H1 (cell line): ENCODE data around the gene RFX6. TPM values are rescaled to one million over a fixed set of nuclear protein-coding genes. Genes with fewer than 3 reads are reported as not detected.

ENCODE experiments used
- SP1 ChIP-seq: IDR thresholded peaks from 2 replicates; pipeline ENCODE4 v1.6.1; 2011; ENCODE audit warnings: low read depth, low read length
- SP2 ChIP-seq: IDR thresholded peaks from 2 replicates; pipeline ENCODE4 v1.6.1; 2012; ENCODE audit warnings: mild to moderate bottlenecking, low read length, inconsistent platforms
- SUZ12 ChIP-seq: fragments of 200-600 bp; sonication (generic); IDR thresholded peaks from 2 replicates; pipeline ENCODE4 v1.6.1; 2012; ENCODE audit warnings: mild to moderate bottlenecking, inconsistent platforms, low read length, moderate library complexity, mixed read lengths
- polyA plus RNA-seq, 7 experiments: library from polyadenylated mRNA; depleted of rRNA in 3 of 7; stranded (reverse) in 5 of 7; unstranded in 2 of 7; fragments of >200 nt in 5 of 7; fragments of 200-250 nt in 2 of 7; gene quantifications; 1 replicate in 5 of 7; 2 replicates in 1 of 7; 4 replicates in 1 of 7; pipeline versions ENCODE4 v1.2.1 to v1.2.3, GENCODE V29; 2011 to 2013; ENCODE audit warnings: missing spikeins in 2 of 7, mixed read lengths in 2 of 7
- total RNA-seq: library from RNA; stranded (reverse); fragmentation: NEBNext Ultra II Directional; extraction: Animal tissue kit (Norgen Biotek cat#: 25700); gene quantifications from 2 replicates; pipeline ENCODE4 v1.2.1, GENCODE V29; 2021

RFX6 gene
- total and polyA plus RNA-seq, 2 of the 8 experiments (the other 6 are each of a cell fraction or from before 2014, with no cell fraction given) = not detected

DNA sequence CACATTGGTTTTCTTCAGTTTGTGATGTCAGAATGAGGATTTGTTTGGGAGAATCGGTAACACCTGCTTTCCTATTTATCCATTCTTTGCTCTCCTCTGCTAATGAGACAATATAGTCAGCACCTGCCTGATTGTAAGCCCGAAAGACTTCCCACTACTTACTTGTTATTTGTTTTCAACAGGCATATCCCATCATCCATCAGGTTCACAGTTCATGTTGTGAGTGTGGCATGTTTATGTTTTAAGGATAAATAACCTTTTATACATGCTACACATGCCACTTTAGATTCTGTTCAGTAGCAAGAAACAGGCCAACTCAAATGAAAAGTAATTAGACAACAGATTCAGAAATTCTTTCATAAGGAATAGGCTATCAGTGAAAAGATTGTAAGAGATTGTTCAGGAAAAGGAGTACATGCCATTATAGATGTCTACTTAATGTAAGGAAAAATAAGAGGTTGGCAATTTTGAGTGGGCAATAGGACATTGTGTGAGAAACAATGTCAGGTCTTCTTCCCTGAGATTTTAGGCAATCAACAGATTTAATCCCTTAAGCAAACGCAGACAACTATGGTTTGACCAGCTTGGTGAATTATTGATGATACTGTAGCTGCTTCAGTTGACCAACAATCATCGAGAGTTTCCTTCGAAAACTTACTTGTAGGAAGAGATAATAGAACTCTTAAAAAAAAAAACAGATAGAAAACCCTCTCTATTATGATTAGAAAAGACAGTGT is 40.3 kb upstream of the RFX6 start (continued):
- no peak for TF ChIP-seq SP1
- TF ChIP-seq SP2 = no peak
- no peak for TF ChIP-seq SUZ12
